SK-N-SH (cell line): ENCODE results near the gene HOXA4.

ENCODE experiments used
- EP300 ChIP-seq, 2 experiments: IDR thresholded peaks; 2 replicates each; pipeline versions ENCODE4 v1.4.0 to v1.6.1; 2012; ENCODE audit warnings: borderline replicate concordance in 1 of 2, low read depth in 1 of 2, low read length in 1 of 2
- MXI1 ChIP-seq: IDR thresholded peaks from 2 replicates; pipeline ENCODE4 v1.6.1; 2012; ENCODE audit warnings: mild to moderate bottlenecking, low read depth, low read length, improper control_type of control experiment
- SIN3A ChIP-seq: IDR thresholded peaks from 2 replicates; pipeline ENCODE4 v1.6.1; 2012; ENCODE audit warnings: low read depth, mild to moderate bottlenecking, low read length, moderate library complexity, borderline replicate concordance
- TCF12 ChIP-seq: IDR thresholded peaks from 2 replicates; pipeline ENCODE4 v1.4.0; 2012
- TF ChIP-seq, protein P1 (sequence below): fragments of 200-600 bp; sonication (generic); IDR thresholded peaks from 2 replicates; pipeline ENCODE4 v1.6.1; 2017; ENCODE audit warnings: antibody characterized with exemption, mild to moderate bottlenecking, moderate library complexity
- TF ChIP-seq, protein P2 (sequence below): IDR thresholded peaks from 2 replicates; pipeline ENCODE4; 2012

DNA sequence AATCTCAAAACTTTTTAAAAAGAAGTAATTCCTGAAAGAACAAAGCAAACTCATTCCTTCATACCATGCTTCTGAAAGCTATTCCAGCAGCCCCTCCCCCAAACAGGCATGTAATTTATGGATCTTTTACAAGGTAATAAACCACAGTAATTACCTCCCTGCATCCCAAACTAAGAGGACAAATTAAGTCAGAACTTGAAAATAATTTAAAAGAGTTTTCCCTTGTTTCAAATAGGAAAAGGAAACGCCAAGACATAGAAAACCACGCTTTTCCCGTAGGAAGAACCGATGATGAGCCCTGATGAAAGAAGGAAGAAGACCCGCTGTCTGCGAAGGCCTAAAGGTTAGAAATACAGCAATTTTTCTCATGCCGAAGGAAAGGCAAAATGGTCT is 8.9 kb downstream of the HOXA4 start:
- TF ChIP-seq, protein P1, sequence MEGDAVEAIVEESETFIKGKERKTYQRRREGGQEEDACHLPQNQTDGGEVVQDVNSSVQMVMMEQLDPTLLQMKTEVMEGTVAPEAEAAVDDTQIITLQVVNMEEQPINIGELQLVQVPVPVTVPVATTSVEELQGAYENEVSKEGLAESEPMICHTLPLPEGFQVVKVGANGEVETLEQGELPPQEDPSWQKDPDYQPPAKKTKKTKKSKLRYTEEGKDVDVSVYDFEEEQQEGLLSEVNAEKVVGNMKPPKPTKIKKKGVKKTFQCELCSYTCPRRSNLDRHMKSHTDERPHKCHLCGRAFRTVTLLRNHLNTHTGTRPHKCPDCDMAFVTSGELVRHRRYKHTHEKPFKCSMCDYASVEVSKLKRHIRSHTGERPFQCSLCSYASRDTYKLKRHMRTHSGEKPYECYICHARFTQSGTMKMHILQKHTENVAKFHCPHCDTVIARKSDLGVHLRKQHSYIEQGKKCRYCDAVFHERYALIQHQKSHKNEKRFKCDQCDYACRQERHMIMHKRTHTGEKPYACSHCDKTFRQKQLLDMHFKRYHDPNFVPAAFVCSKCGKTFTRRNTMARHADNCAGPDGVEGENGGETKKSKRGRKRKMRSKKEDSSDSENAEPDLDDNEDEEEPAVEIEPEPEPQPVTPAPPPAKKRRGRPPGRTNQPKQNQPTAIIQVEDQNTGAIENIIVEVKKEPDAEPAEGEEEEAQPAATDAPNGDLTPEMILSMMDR, result no peak
- TF ChIP-seq EP300 (IDR thresholded peaks at IDR 0.05; ENCODE audit: borderline replicate concordance in 1 of 2, low read depth in 1 of 2, low read length in 1 of 2) (no peak), MXI1 (no peak), TCF12 (no peak), SIN3A (no peak)
- TF ChIP-seq, protein P2, sequence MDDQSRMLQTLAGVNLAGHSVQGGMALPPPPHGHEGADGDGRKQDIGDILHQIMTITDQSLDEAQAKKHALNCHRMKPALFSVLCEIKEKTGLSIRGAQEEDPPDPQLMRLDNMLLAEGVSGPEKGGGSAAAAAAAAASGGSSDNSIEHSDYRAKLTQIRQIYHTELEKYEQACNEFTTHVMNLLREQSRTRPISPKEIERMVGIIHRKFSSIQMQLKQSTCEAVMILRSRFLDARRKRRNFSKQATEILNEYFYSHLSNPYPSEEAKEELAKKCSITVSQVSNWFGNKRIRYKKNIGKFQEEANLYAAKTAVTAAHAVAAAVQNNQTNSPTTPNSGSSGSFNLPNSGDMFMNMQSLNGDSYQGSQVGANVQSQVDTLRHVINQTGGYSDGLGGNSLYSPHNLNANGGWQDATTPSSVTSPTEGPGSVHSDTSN, result no peak
